ENCODE results near the gene KATNB1.

The KATNB1 gene

DNA sequence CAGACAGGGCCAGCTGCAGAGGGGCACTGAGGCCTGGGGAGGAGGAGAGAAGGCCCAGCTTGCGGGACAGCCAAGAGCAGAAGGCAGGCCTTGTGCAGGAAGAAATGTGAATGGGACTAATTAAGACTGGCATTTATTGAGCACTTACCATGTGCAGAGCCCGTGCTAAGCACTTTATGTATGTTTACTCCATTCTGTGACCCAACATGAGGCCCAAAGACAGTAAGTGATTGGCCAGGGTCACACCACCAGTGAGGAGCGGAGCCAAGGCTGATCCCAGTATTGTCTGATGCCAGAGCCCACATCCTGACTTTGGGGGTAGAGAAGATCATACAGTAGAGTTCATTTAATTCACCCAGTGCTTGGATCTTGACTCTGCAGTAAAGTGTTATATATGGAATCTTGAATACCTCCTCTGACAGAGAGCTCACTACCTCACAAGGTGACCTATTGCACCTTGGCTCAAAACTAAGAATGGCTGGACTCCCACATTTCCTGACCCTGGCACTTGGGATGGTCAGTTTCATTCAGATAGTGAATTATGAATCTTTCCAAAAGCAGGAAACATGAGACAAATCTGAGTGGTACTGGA lies 13.6 kb downstream of the KATNB1 start:
- H3K9me2 ChIP-seq (ENCODE audit: low read depth, low read length) = no peaks in the 10 kb centered on the region
- peaks cover 3% of the 10 kb centered on the region for H3K36me3 ChIP-seq (ENCODE audit: insufficient read depth, low read length)
- no peak overlapping the region for H3K4me2 ChIP-seq (ENCODE audit: low read length)
- no peaks in the 10 kb centered on the region for H3F3A ChIP-seq (ENCODE audit: insufficient read depth, low read length)
- no peak overlapping the region for H3K27ac ChIP-seq (ENCODE audit: low read depth, low read length, poor library complexity, severe bottlenecking)
- H3K27me3 ChIP-seq (ENCODE audit: insufficient read depth, low read length) = no peaks in the 10 kb centered on the region
- no peaks in the 10 kb centered on the region for H4K20me1 ChIP-seq (ENCODE audit: insufficient read depth, low read length)
- TF ChIP-seq EZH2 (IDR thresholded peaks at IDR 0.05; ENCODE audit: borderline replicate concordance, low read length) = no peak
- TF ChIP-seq, protein P1, sequence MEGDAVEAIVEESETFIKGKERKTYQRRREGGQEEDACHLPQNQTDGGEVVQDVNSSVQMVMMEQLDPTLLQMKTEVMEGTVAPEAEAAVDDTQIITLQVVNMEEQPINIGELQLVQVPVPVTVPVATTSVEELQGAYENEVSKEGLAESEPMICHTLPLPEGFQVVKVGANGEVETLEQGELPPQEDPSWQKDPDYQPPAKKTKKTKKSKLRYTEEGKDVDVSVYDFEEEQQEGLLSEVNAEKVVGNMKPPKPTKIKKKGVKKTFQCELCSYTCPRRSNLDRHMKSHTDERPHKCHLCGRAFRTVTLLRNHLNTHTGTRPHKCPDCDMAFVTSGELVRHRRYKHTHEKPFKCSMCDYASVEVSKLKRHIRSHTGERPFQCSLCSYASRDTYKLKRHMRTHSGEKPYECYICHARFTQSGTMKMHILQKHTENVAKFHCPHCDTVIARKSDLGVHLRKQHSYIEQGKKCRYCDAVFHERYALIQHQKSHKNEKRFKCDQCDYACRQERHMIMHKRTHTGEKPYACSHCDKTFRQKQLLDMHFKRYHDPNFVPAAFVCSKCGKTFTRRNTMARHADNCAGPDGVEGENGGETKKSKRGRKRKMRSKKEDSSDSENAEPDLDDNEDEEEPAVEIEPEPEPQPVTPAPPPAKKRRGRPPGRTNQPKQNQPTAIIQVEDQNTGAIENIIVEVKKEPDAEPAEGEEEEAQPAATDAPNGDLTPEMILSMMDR (IDR thresholded peaks at IDR 0.05; ENCODE audit: low read length) = no peak
- no peak overlapping the region for H2AFZ ChIP-seq (ENCODE audit: low read length)
- H3K79me2 ChIP-seq (ENCODE audit: insufficient read depth, low read length) = no peaks in the 10 kb centered on the region
- no peak overlapping the region for H3K4me3 ChIP-seq (ENCODE audit: low read depth, low read length, poor library complexity, severe bottlenecking)
- H3K4me1 ChIP-seq (ENCODE audit: insufficient read depth, low read length, severe bottlenecking) = no peaks in the 10 kb centered on the region
- H3K9me3 ChIP-seq (ENCODE audit: low read length) = no peaks in the 10 kb centered on the region
- H3K9ac ChIP-seq (ENCODE audit: low read length) = no peak overlapping the region

- no peaks in the 10 kb centered on the region for H3K79me2 ChIP-seq (ENCODE audit: insufficient read depth, low read length)
- no peaks in the 10 kb centered on the region for H3F3A ChIP-seq (ENCODE audit: insufficient read depth, low read length)
- peaks cover 3% of the 10 kb centered on the region for H3K36me3 ChIP-seq (ENCODE audit: insufficient read depth, low read length)
- H3K27ac ChIP-seq (ENCODE audit: low read depth, low read length, poor library complexity, severe bottlenecking) = no peak overlapping the region
- no peak overlapping the region for H2AFZ ChIP-seq (ENCODE audit: low read length)
- no peaks in the 10 kb centered on the region for H3K4me1 ChIP-seq (ENCODE audit: insufficient read depth, low read length, severe bottlenecking)
- H3K4me2 ChIP-seq (ENCODE audit: low read length) = no peak overlapping the region
- H4K20me1 ChIP-seq (ENCODE audit: insufficient read depth, low read length) = no peaks in the 10 kb centered on the region
- H3K9ac ChIP-seq (ENCODE audit: low read length) = no peak overlapping the region
- H3K27me3 ChIP-seq (ENCODE audit: insufficient read depth, low read length) = no peaks in the 10 kb centered on the region
- TF ChIP-seq, protein P1 (IDR thresholded peaks at IDR 0.05; ENCODE audit: low read length) = no peak
- no peak for TF ChIP-seq EZH2 (IDR thresholded peaks at IDR 0.05; ENCODE audit: borderline replicate concordance, low read length)
- no peaks in the 10 kb centered on the region for H3K9me3 ChIP-seq (ENCODE audit: low read length)
- H3K9me2 ChIP-seq (ENCODE audit: low read depth, low read length) = no peaks in the 10 kb centered on the region
- no peak overlapping the region for H3K4me3 ChIP-seq (ENCODE audit: low read depth, low read length, poor library complexity, severe bottlenecking)
Observed at GRCh38 chr16:57749856-57750452, 14.4 kb downstream of the KATNB1 start.

DNA sequence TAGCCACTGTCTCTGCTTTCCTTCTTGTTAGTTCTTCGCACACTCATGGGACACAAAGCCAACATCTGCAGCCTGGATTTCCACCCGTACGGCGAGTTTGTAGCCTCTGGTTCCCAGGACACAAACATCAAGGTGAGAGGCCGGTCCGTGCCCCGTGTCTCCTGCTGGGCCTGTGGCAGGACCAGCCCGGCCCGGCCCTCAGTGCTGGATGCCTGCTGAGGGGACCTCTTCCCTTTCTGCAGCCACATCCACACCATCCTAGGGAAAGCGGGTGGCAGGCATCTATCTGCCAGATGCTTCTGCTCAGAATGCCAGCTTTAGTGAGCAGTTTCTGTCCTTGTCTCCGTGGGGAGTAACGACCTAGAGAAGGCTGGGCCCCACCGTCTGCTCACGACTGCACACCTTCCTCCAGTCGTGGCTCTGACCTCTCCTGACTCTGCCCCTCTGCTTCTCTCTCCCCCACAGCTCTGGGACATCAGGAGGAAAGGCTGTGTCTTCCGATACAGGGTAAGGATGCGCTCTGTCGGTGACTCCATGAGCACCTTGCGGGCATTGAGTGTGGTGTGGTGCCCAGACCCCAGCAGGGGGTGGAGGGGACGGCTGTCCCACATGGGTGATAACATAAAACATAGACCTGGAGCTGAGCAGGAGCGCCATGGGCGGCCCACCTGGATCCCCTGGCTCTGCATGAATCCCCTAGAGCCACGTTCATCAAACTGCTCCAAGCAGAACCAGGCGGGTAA lies 15.4 kb downstream of the KATNB1 start:
- no peaks in the 10 kb centered on the region for H4K20me1 ChIP-seq (ENCODE audit: insufficient read depth, low read length)
- no peaks in the 10 kb centered on the region for H3K9me2 ChIP-seq (ENCODE audit: low read depth, low read length)
- no peak overlapping the region for H3K4me2 ChIP-seq (ENCODE audit: low read length)
- no peaks in the 10 kb centered on the region for H3K9me3 ChIP-seq (ENCODE audit: low read length)
- no peaks in the 10 kb centered on the region for H3F3A ChIP-seq (ENCODE audit: insufficient read depth, low read length)
- no peaks in the 10 kb centered on the region for H3K27me3 ChIP-seq (ENCODE audit: insufficient read depth, low read length)
- H3K79me2 ChIP-seq (ENCODE audit: insufficient read depth, low read length) = no peaks in the 10 kb centered on the region
- no peak overlapping the region for H3K27ac ChIP-seq (ENCODE audit: low read depth, low read length, poor library complexity, severe bottlenecking)
- peaks cover 11% of the 10 kb centered on the region; the same call in 1 of the 2 replicates for H3K36me3 ChIP-seq (ENCODE audit: insufficient read depth, low read length)
- no peak overlapping the region for H3K9ac ChIP-seq (ENCODE audit: low read length)
- no peak for TF ChIP-seq EZH2 (IDR thresholded peaks at IDR 0.05; ENCODE audit: borderline replicate concordance, low read length)
- TF ChIP-seq, protein P1 (IDR thresholded peaks at IDR 0.05; ENCODE audit: low read length) = no peak
- H3K4me3 ChIP-seq (ENCODE audit: low read depth, low read length, poor library complexity, severe bottlenecking) = no peak overlapping the region
- no peaks in the 10 kb centered on the region for H3K4me1 ChIP-seq (ENCODE audit: insufficient read depth, low read length, severe bottlenecking)
- no peak overlapping the region for H2AFZ ChIP-seq (ENCODE audit: low read length)
